GM03348 (cell line): ENCODE measurements around the gene ATRIP.

Experiments used
- DNase-seq: peaks from one replicate; pipeline ENCODE4 v3.0.0; 2012; ENCODE audit warnings: low spot score

Gene ATRIP

DNA sequence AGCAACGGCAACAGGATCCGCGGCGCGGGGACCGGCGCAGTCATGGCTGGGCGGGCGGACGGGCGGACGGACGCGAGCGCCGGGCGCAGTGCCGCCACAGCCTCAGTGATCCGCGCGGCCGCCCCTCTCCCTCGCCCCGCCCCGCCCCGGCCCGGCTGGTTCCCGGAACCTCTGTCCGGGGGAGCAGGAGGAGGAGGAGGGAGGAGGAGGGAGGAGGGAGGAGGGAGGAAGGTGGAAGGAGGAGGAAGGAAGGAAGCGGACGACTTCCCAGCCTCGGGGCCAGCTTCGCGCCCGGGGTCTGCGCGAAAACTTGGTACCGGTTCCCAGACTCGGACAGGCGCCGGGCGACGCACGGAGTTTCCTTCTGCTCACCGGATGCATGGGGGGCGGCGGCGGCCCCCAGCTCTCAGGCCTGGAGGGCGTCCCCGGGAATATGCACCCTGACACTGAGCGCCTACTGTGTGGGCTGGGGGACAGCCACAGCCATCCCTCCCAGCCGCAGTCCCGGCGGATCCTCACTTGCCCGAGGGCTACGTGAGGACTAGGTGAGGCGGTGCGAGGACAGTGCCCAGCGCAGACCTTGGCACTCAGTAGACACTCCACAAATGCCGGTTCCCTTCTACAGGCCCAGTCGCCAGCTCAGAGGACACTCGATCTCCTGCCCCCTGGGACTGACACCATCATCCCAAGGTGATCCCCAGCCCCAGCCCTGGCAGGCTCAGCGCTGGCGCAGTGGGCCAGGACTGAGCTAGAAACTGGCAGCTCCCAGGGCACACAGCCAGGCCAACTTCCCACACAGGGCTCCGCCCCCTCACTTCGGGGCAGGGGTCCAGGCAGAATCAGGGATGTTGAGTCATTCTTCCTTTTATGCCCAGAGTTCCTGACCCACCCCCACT, 57.8 kb downstream of the ATRIP start, which contains the start of gene SHISA5:
Gene SHISA5, minus strand, starts transcription at position 124 of the 896 bp plus-strand sequence. Its CDS starts 80 bp downstream, at position 44.
- DNase-seq, result peak; percentile 90

DNA sequence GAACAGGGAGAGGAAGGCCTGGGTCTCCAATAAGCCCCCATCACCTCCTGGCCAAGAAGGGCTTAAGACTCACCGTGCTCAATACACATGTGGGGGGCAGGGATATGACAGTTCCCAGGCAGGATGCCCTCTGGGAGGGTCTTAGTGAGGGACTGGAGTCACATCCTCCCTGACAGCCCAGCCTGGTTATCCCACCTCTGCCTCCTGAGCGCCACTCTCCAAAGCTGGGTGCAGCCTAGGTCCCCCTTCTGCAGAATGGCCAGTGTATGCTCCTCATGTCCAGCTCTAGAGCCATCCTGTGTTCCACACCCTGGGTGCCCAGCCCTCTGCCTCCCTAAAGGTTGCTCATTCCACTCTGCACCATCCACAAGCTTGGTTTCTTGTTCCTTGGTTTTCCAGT, 58.6 kb downstream of the ATRIP start:
- DNase-seq, result no peak

DNA sequence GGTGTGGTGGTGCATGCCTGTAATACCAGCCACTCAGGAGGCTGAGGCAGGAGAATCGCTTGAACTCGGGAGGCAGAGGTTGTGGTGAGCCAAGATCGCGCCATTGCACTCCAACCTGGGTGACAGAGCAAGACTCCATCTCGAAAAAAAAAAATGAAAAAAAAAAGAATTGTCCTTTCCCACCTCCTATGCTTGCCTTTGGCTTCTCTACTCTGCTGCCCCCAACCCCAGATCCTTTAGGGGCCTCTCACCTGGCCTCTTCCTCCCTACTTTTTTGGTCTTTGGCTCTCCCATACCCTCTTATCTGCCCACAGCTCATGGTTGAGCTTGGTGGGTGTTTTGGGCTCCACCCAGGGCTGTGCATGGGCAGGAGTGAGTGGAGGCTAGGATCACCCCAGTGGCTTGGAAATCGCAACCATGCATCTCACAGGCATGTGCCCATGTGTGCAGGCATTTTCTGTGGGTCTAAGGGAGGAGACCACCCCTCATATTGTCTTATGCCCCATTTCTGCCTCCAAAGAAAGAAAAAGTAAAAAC, 59.5 kb downstream of the ATRIP start:
- no peak for DNase-seq

DNA sequence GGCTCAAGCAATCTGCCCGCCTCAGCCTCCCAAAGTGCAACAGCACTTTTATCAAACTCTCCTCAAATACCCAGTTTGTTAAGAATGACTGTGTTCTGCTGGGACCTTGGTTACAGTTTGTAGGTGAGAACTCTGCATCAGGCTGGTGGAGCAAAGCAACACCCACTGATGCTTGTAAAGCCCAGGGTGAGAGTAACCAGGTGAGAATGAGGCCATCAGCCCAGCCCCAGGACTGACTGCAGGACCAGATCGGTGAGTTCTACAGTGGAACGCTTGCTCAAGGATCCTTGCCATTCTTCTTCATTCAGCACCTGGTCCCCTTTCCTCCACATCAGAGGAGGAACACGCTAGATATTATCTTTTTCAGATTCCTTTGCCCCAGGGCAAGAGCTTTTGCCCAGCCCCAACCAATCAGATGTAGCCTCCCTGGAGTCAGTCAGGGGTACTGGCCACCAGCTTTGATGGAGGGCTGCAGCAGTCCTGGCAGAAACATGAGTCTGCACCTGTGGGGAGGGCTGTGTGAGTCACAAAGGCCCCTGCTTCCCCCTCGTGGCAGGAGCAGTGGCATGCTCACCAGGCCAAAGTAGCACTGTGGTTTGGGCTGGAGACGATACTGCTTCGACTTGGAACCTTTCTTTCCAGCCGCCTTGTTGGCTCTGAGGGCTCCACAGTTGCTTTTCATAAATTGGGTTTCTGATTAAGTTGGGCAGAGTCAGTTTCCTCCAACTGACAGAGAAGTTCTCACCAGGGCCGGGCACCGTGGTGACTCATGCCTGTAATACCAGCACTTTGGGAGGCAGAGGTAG, 60.9 kb downstream of the ATRIP start:
- DNase-seq, result peak; percentile 56

DNA sequence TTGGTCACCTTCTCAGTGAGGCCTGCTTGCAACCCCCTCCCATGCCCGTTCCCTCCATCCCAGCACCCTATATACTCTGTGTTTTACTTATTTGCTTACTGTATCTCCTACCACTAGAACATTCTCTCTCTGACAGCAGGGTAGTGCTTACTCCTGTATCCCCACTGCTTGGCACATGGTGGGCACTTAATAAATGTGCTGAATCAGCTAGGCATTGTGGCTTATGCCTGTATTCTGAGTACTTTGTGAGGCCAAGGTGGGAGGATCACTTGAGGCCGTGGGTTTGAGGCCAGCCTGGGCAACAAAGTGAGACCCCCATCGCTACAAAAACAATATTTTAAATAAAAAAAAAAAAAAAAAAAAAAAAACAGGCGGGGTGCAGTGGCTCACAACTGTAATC, 65.0 kb downstream of the ATRIP start:
- no peak for DNase-seq

DNA sequence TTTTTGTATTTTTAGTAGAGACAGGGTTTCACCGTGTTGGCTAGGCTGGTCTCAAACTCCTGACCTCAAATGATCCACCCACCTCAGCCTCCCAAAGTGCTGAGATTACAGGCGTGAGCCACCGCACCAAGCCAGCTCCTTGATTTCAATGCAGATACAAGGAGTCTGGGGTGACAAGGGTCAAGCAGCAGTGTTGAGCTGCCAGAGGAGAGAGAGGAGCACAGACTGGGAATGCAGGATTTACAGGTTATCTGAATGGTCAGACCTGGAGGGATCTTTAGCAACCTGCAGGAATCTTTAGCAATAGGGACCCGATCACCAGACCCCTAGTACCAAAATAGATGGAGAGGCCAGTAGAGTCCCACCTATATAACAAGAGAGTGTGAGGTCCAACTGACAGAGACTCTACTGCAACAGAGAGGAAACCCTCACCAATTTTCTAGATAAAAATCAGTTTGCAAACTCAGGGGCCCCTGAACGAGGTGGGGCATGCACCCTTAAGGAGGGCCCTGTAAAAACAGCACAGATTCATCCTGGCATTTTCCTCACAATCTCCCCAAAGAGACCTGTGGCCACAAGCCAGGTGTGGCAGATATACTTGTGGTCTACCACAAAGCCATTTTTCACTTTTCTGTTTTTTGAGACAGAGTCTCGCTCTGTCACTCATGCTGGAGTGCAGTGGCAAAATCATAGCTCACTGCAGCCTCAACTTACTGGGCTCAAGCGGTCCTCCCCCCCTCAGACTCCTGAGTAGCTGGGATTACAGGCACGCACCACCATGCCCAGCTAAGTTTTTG, 68.1 kb downstream of the ATRIP start:
- DNase-seq, result no peak
